ENCODE measurements around the gene CTNNBIP1.
A peak's percentile ranks its signal among the peaks of the same experiment; 100 is the strongest.

GRCh38 chr1:9891207-9891606, 18.9 kb downstream of the CTNNBIP1 start:
- TF ChIP-seq TAF1 (IDR thresholded peaks at IDR 0.05; ENCODE audit: low read depth) (no peak), FOXM1 (IDR thresholded peaks at IDR 0.05; ENCODE audit: borderline replicate concordance, low read depth) (no peak), RAD21 (IDR thresholded peaks at IDR 0.05; ENCODE audit: low read depth) (no peak), CREB1 (IDR thresholded peaks at IDR 0.05; ENCODE audit: low read depth) (no peak), CEBPB (IDR thresholded peaks at IDR 0.05) (no peak), EGR1 (IDR thresholded peaks at IDR 0.05) (no peak), TCF12 (IDR thresholded peaks at IDR 0.05; ENCODE audit: low read depth) (no peak), ZBTB7A (IDR thresholded peaks at IDR 0.05; ENCODE audit: low read depth) (no peak; the same call in none of the 2 replicates), NFIC (IDR thresholded peaks at IDR 0.05) (peak; percentile 42; the same call in 1 of the 2 replicates)
- TF ChIP-seq, protein P1, sequence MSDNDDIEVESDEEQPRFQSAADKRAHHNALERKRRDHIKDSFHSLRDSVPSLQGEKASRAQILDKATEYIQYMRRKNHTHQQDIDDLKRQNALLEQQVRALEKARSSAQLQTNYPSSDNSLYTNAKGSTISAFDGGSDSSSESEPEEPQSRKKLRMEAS (IDR thresholded peaks at IDR 0.05) = no peak
